ENCODE measurements around the gene ACRBP. TPM values are rescaled to one million over a fixed set of nuclear protein-coding genes. Genes with fewer than 3 reads are reported as not detected.

The ACRBP gene
- total RNA-seq, 1 donor from 2014 or later, result 19.3 TPM

DNA sequence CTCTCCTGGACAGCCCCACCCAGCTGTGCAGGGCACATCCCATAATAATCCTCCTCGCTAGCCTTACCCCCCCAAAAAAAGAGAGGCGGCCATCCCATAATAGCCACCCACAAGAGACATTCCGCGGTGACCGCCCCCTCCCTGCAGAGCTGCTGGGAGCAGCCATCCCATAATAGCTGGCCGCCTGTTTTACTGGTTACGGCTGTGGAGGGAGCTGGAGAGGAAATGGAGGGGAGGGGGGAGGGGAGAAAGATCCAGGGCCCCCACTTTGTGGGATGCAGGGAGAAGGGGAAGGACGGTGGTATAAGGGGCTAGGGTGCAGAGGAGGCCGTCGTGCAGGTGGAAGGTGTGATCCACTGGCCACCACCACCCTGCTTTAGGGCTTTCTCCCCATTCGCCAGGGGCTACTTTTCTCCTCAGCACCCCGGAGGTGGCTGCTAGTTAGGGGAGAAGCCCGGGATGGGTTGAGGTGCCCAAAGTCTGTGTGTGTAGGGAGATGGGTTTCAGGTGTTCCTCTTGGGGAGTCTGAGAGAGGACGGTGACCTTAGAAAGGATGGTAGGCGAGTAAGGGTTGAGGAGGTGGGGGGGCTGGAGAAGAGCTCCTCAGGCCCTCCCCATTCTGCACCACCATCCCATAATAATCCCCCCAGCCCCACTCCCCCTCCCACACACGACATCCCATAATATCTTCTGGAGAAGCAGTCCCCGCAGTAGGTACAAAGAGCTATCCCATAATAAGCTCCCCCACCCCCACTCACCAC lies 34.0 kb downstream of the ACRBP start:
- no peak for TF ChIP-seq CTCF (IDR thresholded peaks at IDR 0.05; ENCODE audit: unreplicated experiment)
- Mint-ChIP-seq H3K9me3 (ENCODE audit: unreplicated experiment) (no peaks in the 10 kb centered on the region), H3K36me3 (ENCODE audit: low read depth, unreplicated experiment) (peaks cover 4% of the 10 kb centered on the region), H3K4me3 (ENCODE audit: unreplicated experiment) (no peak overlapping the region), H3K4me1 (ENCODE audit: unreplicated experiment) (peaks cover 38% of the 10 kb centered on the region), H3K27me3 (ENCODE audit: unreplicated experiment) (peaks cover 5% of the 10 kb centered on the region), H3K27ac (ENCODE audit: unreplicated experiment) (no peak overlapping the region)
- DNase-seq (ENCODE audit: low spot score), result no peak

GRCh38 chr12:6612652-6613014 lies 34.6 kb downstream of the ACRBP start:
- Mint-ChIP-seq H3K4me1 (ENCODE audit: unreplicated experiment) (peaks cover 33% of the 10 kb centered on the region), H3K27ac (ENCODE audit: unreplicated experiment) (no peak overlapping the region), H3K36me3 (ENCODE audit: low read depth, unreplicated experiment) (peaks cover 4% of the 10 kb centered on the region), H3K27me3 (ENCODE audit: unreplicated experiment) (peaks cover 3% of the 10 kb centered on the region), H3K9me3 (ENCODE audit: unreplicated experiment) (no peaks in the 10 kb centered on the region), H3K4me3 (ENCODE audit: unreplicated experiment) (no peak overlapping the region)
- no peak for DNase-seq (ENCODE audit: low spot score)
- no peak for TF ChIP-seq CTCF (IDR thresholded peaks at IDR 0.05; ENCODE audit: unreplicated experiment)

- no peak for TF ChIP-seq CTCF (IDR thresholded peaks at IDR 0.05; ENCODE audit: unreplicated experiment)
- Mint-ChIP-seq H3K27ac (ENCODE audit: unreplicated experiment) (no peak overlapping the region), H3K4me3 (ENCODE audit: unreplicated experiment) (no peak overlapping the region), H3K27me3 (ENCODE audit: unreplicated experiment) (peaks cover 3% of the 10 kb centered on the region), H3K4me1 (ENCODE audit: unreplicated experiment) (peaks cover 33% of the 10 kb centered on the region), H3K9me3 (ENCODE audit: unreplicated experiment) (no peaks in the 10 kb centered on the region), H3K36me3 (ENCODE audit: low read depth, unreplicated experiment) (peaks cover 4% of the 10 kb centered on the region)
- no peak for DNase-seq (ENCODE audit: low spot score)
Observed at GRCh38 chr12:6612247-6612646, 35.0 kb downstream of the ACRBP start.

DNA sequence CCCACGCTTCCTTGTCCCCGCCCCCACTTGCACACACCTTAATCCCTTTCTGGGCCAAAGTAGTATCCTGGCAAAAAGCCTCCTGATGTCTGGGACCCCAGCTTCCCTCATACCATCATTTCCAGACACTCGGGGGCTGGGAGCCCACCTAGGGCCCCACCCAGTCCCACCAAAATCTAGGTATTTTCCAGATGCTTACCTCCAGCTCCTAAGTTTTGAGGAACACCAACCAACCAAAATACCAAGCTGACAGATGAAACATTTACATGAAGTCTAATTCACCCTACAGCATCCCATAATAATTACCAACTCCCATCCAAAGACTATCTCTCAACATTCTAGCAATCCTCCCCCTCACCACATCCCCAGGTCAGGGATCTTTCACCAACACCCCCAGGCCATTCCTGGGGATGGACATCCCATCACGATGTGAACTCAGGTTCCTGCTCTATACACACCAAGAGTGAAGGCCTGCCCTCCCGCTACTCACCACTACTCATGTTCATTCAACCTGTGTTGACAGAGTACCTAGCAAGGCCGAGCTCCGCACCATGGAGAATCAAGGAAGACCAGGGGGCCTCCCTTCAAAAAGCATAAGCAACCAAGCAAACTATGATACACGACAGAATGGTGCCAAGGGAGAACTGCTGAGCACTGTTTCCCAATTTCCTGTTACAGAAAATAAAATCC lies 38.5 kb downstream of the ACRBP start:
- peaks cover 14% of the 10 kb centered on the region for H3K27me3 Mint-ChIP-seq (ENCODE audit: unreplicated experiment)
- H3K9me3 Mint-ChIP-seq (ENCODE audit: unreplicated experiment), result no peaks in the 10 kb centered on the region
- peaks cover 40% of the 10 kb centered on the region for H3K4me1 Mint-ChIP-seq (ENCODE audit: unreplicated experiment)
- H3K27ac Mint-ChIP-seq (ENCODE audit: unreplicated experiment), result no peak overlapping the region
- peaks cover 20% of the 10 kb centered on the region for H3K36me3 Mint-ChIP-seq (ENCODE audit: low read depth, unreplicated experiment)
- DNase-seq (ENCODE audit: low spot score), result no peak
- TF ChIP-seq CTCF (IDR thresholded peaks at IDR 0.05; ENCODE audit: unreplicated experiment), result no peak
- no peak overlapping the region for H3K4me3 Mint-ChIP-seq (ENCODE audit: unreplicated experiment)
